ENCODE data around the gene TRAM2.

TRAM2 gene

GRCh38 chr6:52544602-52545405, 32.1 kb downstream of the TRAM2 start:
- DNase-seq = no peak

- DNase-seq = no peak
Observed at GRCh38 chr6:52543729-52544601, 32.9 kb downstream of the TRAM2 start.

GRCh38 chr6:52543262-52543661, 33.6 kb downstream of the TRAM2 start:
- DNase-seq = no peak

- no peak for DNase-seq
Observed at GRCh38 chr6:52541135-52541534, 35.7 kb downstream of the TRAM2 start.

DNA sequence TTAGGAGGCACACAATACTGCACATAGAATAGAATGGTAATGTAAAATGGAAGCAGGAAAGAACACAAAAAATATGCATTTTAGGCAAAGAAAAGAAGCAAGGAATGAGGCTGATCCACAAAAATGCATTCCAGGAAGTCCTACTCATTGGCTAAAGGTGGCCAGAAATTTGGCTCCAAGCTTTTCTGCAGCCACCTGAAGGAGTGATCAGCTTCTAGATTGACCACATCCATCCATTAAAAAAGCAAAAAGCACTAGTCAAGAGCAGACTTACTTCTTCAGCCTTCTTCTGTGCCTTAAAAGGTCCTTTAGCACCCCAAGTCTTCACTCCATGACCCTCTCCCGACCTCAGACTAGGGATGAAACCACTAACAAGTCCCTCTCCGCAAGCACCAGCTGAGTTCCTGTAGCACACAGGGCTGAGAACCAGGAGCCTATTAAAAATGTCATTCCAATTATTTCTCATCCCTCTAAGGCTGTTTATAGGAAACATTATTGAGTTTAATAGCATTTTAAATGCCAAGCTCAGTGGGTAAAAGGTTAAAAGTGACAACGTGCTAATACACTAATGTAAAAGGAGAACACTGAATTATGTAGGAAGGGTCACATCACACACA, 36.5 kb downstream of the TRAM2 start:
- no peak for DNase-seq

DNA sequence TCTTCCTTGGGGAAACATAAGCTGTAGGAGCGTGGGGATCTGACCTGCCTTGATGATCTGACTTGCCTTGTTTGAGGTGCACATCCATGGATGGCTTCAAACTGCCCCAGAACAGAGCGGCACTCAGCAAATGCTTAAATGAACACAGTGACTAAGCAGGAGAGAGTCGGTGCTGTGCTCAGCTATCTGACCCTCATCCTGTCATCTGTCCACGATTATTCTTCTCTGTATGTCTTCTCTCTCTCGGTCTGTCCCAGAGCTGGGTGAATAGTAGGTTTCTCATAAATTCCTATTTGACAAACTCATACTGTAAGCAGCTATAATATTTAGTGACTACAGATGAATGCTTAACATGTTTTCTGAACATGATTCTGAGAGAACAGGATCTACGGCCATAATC, 37.3 kb downstream of the TRAM2 start:
- DNase-seq = no peak

GRCh38 chr6:52538901-52539354, 37.9 kb downstream of the TRAM2 start:
- no peak for DNase-seq

GRCh38 chr6:52538252-52538900, 38.5 kb downstream of the TRAM2 start:
- DNase-seq = no peak

DNA sequence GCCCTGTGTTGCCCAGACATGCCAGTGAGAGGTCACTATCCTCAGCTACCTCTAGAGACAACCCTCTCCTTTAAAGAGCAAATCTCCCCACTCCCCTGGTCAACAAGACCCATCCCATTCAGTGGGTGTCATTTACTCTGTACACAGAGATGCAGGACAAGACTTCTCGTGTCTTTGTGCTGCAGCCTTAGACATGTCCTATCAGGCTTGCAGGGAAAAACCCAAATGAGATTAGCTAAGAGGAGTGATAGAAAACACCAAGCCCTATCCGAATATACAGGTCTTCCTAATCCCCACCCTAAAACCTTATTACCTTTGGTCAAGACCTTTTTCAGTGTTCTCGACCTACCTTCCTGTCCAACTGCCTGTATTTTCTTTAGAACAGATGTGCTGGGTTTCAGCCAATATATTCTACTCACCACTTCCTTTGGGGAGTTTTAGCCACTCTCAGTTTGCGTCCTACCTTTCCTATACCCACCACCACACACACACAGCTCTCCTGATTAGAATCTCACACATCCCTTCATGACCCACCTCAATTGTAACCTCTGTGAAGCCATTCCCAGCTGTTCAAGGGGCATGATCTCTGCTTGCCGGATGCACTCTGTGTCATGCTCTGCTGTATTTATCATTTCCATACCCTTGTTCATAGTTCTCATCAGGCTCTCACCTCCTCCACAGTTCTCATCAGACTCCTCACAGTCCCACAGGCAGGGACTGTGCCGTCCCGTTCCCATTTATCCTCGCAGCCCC, 39.7 kb downstream of the TRAM2 start:
- peak in 2 of 5 experiments; percentile 26 to 85 for DNase-seq

DNA sequence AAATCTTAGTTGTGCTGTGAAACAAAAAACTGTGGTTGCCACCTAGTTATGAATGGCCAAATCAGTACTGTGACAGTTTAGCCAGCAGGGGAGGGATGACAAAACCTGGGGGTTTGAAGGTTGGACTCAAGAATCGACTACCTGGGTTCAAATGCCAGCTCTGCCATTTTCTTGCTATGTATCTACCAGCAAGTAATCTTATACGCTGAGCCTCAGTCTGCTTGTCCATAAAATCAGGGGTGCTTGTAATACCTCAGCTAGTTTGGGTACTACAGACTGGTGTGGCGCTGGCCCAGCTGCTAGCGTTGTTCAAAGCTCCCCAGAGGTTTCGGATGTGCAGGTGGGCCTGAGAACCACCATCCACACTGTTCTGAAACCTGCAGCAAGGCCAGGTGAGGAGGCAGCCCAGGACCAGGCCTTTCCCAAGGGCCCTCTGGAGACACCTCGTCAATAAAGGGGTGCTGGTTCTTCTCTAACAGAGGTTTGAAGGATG, 40.4 kb downstream of the TRAM2 start:
- DNase-seq = peak in 1 of 5 experiments; percentile 37

DNA sequence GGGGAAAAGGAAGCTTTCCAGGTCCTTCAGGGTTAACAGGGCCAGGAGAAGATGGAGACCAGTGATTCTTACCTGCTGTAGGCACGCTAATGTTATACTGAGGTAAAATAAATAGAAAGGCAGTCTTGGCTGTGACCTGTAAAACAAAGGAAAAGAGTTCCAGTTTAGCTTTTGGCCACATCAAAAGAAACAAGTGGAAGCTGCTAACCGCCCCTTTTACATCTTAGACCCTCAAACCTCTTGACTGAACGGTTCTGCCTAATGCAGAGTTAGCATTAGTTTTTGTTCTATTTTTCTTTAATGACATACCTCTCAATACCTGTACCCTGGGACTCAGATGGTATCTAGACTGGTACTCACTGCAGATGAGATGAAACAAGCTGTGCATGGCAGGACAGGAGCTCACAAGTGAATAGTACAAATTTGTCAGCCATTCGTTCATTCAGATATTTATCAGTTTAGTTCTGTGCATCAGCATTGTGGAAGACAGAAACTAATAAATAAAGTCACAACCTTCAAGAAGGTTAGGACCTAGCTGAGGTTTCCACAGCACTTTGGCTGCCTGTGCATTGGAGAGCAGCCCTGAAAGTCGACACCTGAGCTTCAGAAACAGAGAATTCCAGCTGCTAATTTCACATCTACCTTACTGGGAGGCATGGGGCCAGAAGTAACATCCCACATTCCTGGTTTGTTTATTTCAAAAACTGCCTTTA, 41.0 kb downstream of the TRAM2 start:
- DNase-seq = peak in 1 of 5 experiments; percentile 20

- DNase-seq = peak in 1 of 5 experiments; percentile 91
Observed at GRCh38 chr6:52534966-52535390, 41.9 kb downstream of the TRAM2 start.

GRCh38 chr6:52534363-52534762, 42.5 kb downstream of the TRAM2 start:
- no peak for DNase-seq

DNA sequence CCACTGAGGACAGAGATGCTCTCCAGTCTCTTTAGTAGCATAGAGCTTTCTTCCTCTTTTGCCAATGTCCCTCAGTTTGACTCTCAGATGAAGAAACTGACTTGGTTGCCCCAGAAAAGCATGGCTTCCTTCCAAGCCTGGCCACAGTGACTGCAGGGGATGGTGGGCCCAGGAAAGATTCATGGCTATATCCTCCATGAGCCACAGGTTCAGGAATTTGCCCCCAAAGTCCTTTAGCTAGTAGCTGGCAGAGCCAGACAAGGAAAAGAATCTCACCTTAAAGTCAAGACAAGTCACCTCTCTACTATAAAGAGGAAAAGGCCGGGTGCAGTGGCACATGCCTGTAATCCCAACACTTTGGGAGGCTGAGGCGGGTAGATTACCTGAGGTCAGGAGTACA, 43.4 kb downstream of the TRAM2 start:
- no peak for DNase-seq

- DNase-seq = no peak
Observed at GRCh38 chr6:52532457-52532856, 44.4 kb downstream of the TRAM2 start.

GRCh38 chr6:52531834-52532233, 45.0 kb downstream of the TRAM2 start:
- DNase-seq = no peak

DNA sequence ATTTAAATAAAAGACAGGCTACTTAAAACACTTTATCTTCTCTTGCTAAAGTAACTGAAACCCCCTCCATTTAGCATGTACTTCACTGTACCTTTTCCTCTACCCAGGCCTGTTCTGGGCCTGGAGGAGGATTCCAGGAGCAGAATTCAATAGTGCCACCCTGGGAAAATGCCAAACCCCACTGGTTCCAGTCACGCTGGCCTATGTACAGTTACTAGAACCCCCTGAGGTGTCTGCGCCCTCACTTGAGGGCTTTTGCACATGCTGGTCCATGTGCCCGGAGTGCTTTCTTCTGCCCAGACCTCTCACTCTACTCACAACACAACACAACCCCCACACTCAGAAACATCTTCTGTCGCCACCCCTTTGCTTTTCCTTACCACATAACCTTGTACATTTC, 45.5 kb downstream of the TRAM2 start:
- DNase-seq = no peak

DNA sequence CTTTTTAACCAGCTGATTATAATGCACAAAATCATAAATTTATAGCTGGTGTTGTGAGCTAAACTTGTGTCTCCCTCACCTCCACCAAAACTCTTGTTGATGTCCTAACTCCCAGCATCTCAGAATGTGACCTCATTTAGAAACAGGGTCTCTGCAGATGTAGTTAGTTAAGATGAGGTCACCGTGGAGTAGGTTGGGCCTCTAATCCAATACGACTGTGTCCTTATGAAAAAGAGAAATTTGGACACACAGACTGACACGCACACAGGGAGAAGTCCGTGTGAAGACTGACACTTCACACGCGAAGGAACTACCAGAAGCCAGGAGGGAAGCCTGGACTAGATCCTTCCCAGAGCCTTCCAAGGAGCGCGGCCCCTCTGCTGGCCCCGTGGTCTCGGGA, 46.5 kb downstream of the TRAM2 start:
- no peak for DNase-seq

- DNase-seq = peak in 1 of 5 experiments; percentile 41
Observed at GRCh38 chr6:52529311-52529710, 47.5 kb downstream of the TRAM2 start.

GRCh38 chr6:52527436-52527835, 49.4 kb downstream of the TRAM2 start:
- DNase-seq = no peak

GRCh38 chr6:52526634-52527033, 50.2 kb downstream of the TRAM2 start:
- no peak for DNase-seq
